Nucleus accumbens (tissue), 56 donors: ENCODE data around the gene CES5A.
"Not testable (repeated sequence)": the region's sequence is repeated elsewhere in the genome, so short reads cannot be mapped to it uniquely, and the experiment has no call there.

Experiments used
- DNase-seq, 56 donors: peaks; one replicate each; lab custom pipeline; 2025; lab: John Stamatoyannopoulos, UW

The CES5A gene

DNA sequence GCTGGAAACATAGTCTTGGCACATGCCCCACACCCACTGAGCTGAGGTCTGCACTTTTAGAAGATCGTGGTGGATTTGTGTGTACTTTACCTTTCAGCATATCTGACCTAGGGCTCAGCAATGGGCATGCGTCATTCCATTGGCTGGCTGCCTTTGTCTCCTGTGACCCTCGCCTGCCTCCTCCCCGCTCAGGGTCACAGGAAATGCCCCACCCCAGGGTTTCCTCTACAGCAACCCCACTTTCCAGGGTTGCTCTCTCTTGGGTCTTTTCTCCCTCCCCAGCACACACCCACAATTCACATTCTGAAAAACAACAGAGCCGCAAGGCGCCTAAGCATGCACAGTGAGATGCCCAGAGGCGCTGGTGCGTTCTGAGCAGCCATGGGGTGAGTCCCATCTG lies 71.5 kb downstream of the CES5A start:
- not testable (repeated sequence) for DNase-seq
